ENCODE measurements around the gene RPS16. TPM values are rescaled to one million over a fixed set of nuclear protein-coding genes. Genes with fewer than 3 reads are reported as not detected.

The RPS16 gene
- total RNA-seq, 1 experiment from 2014 or later: 1,020 TPM

DNA sequence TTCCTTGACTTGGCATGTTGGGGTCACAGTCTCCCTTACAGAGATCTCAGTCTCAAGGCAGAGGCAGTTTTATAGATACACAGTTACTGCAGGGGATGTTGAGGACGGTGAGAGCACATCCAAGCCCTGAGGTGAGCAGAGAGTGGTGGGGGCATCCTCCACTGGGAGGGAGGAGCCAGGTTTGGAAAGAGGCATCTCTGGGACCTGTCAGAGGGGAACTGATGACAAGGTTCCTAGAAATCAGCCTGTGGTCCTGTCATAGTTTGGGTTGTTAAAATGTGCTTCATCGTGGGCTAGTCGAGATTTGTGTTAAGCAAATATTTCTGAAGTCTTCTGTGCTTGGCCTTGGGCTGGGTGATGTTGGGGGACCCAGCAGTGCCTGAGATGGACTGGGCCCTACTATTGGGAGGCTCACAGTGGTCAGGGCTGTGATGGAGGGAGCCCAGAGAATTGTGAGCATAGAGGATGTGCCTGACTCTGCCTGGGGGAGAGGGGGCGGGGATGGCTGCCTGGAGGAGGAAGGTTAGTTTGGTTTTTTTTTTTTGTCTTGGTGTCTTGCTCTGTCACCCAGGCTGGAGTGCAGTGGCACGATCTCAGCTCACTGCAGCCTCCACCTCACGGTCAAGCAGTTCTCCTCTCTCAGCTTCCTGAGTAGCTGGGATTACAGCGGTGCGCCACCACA is 13.5 kb upstream of the RPS16 start:
- no peak for DNase-seq (ENCODE audit: low spot score)

GRCh38 chr19:39448271-39448670 is 12.5 kb upstream of the RPS16 start:
- no peak for DNase-seq (ENCODE audit: low spot score)

GRCh38 chr19:39446365-39447084 is 10.8 kb upstream of the RPS16 start:
- no peak for DNase-seq (ENCODE audit: low spot score)

- peak; percentile 100 for DNase-seq (ENCODE audit: low spot score)
Observed at GRCh38 chr19:39445196-39446111, 9.7 kb upstream of the RPS16 start, which contains the start of gene SUPT5H. Gene SUPT5H (plus strand): TSS chr19:39445582. CDS start chr19:39445891, 309 bp downstream.

- no peak for DNase-seq (ENCODE audit: low spot score)
Observed at GRCh38 chr19:39444598-39445195, 8.9 kb upstream of the RPS16 start.

GRCh38 chr19:39438270-39438934 is 2.7 kb upstream of the RPS16 start:
- no peak for DNase-seq (ENCODE audit: low spot score)

DNA sequence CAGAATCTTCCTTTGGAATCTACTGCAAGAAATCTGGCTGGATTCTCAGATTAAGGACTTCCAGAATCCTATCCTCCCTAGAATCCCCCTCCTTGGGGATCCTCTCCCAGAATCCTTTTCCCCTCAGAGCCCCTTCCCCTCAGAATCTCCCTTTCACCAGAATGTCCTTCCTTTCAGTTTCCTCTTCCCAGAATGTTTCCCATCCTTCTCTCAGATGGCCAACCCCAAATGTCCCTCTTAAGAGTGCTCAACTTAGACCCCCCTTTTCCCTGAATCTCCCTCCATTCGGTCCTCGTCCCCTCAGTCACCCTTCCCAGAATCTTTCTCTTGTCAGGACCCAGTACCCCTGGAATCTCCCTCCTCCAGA is 584 bp upstream of the RPS16 start:
- no peak for DNase-seq (ENCODE audit: low spot score)

DNA sequence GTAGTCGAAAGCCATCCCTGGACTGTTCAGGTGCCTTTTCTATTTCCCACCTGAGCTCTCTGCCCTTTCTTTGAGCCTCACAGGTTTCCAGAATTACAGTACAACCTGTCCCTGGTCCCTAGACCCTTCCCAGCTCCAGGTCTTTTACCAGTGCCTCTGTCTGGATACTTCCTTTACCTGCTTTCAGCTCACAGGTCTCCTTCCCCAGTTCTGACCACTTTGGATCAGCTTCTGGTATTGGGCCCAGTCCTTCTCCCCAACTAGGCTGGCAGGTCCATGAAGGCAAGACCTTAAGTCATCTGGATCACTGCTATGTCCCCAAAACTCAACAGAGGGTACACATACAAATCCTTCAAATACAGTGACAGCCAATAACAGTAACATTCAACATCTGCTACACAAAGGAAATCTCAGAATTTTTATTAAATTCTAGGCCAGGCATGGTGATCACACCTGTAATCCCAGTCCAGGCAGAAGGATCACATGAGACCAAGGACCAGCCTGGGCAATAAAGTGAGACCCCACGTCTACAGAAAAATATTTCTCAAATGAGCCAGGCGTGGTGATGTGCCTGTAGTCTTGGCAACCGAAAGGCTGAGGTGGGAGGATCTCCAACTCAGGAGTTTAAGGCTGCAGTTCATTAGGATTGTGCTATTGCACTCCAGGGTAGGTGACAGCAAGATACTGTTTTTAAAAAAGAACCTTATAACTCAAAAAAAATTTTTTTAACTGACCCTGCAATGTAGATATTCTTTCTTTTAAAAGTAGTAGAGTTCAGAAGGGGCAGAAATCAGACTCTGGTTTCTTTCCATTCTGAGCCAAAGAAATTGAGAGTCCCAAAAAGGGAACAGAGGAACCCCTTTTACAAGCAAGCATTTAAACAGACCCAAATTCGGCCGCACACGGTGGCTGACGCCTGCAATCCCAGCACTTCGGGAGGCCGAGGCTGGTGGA is 1.3 kb downstream of the RPS16 start:
- DNase-seq (ENCODE audit: low spot score): no peak

- no peak for DNase-seq (ENCODE audit: low spot score)
Observed at GRCh38 chr19:39433480-39434079, 2.2 kb downstream of the RPS16 start.

DNA sequence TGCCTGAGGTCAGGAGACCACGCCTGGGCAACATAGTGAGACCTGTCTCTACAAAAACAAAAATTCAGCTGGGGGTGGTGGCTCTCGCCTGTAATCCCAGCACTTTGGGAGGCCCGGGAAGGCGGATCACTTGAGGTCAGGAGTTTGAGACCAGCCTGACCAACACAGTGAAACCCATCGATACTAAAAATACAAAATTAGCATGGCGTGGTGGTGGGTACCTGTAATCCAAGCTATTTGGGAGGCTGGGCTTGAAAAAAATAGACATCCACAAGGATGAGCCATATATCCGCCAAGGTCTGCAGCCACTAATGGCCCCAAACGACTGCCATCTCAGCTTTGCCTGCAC is 3.1 kb downstream of the RPS16 start:
- DNase-seq (ENCODE audit: low spot score): no peak

GRCh38 chr19:39430675-39431593 is 4.8 kb downstream of the RPS16 start:
- DNase-seq (ENCODE audit: low spot score): peak; percentile 99

DNA sequence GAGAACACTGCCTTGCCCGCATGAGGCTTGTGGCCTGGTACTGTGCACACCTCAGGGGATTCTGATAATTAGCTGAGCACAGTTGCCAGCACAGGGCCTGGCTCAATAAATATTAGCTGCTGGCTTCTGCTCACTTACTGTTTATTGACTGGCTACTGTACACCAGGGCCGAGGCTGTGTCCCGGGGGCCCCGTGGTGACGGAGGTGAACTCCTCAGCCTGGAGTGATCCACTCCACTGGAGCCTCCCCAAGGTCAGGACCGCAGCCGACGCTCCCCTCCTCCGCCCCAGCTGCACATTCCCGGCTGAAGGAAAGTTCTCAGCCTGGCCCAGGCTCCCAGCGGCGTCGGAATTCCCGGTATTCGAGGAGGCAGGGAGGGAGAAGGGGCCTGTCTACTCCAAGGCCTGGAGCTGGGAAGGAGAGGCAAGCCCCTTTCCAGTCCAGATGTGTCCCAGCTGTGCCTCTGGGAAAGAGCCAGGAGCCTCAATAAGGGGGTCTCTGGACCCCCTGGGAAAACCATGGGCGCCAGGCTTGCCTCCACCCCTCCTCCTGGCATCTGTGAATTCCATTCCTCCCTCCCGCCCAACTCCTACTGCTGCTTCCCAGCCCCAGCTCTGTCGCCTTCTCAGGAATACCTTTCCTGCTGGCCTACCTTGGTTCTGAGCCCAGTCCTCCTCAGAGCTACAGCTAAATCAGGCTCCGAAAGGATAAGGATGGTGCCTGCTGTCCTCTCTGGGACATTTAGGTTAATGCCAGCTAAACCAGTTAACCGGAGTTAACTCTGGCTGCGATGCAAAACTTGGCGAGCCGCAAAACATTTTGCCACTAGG is 7.3 kb downstream of the RPS16 start:
- peak; percentile 77 for DNase-seq (ENCODE audit: low spot score)

DNA sequence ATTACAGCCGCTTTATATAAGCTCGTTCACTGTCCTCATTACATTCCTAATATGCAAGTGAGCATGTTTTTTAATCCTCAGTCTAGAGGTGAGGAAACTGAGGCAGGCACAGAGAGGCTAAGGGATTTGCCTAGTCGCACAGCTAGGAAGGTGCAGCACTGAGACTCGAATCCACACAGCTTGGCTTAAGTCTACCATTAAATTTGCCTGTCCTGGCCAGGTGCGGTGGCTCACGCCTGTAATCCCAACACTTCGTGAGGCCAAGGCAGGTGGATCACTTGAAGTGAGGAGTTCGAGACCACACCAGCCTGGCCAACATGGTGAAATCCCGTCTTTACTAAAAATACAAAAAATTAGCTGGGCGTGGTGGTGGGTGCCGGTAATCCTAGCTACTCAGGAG is 8.0 kb downstream of the RPS16 start:
- DNase-seq (ENCODE audit: low spot score): no peak

DNA sequence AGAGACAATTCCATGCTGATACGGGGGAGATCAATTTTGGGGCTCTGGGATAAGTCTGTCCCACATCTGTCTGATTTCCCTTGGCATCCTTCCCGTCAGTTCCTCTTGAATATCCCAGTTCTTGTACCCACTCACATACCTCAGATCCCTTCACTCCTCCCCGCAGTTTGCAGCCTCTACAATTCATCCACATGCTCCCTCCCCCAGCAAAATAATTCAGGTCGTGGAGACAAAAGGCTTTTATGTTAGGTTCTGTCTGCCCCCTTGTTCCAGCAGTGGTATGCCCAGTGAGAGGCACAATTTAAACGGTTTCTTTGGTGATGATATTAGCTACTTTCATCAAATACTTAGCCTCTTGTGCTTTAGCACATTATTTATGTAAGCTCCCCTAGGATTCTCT is 9.6 kb downstream of the RPS16 start:
- no peak for DNase-seq (ENCODE audit: low spot score)

GRCh38 chr19:39425744-39426143 is 10.0 kb downstream of the RPS16 start:
- DNase-seq (ENCODE audit: low spot score): no peak

DNA sequence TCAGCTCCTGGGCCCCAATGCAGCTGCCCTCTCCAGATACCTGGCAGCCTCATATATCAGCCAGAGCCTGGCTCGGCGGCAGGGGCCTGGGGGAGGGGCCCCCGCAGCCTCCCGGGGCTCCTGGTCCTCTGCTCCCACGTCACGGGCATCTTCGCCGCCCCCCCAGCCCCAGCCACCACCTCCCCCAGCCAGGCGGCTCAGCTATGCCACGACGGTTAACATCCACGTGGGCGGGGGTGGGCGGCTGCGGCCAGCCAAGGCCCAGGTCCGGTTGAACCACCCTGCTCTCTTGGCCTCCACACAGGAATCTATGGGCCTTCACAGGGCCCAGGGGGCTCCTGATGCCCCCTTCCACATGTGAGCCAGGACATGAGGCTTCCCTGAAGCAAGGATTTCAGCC is 10.8 kb downstream of the RPS16 start:
- DNase-seq (ENCODE audit: low spot score): no peak

- no peak for DNase-seq (ENCODE audit: low spot score)
Observed at GRCh38 chr19:39423258-39424086, 12.3 kb downstream of the RPS16 start.
